SK-N-SH (cell line): ENCODE data around the gene TRUB2. TPM values are rescaled to one million over a fixed set of nuclear protein-coding genes. Genes with fewer than 3 reads are reported as not detected.

ENCODE experiments used
- CTCF ChIA-PET: fragments of 300-600, 350-600 bp; formaldehyde crosslinking; extraction: SDS; loops from one replicate; lab custom pipeline; 2021; lab: Yijun Ruan, JAX
- POLR2A ChIA-PET: fragments of 350-600 bp; sonication (Branson Sonifier 250); formaldehyde crosslinking; extraction: SDS; loops from one replicate; lab custom pipeline; 2020; ENCODE audit warnings: antibody characterized with exemption, inconsistent platforms; lab: Yijun Ruan, JAX
- DNase-seq: peaks from one replicate; pipeline ENCODE4 v3.0.0; 2012
- H2AFZ ChIP-seq: fragments of 200-600 bp; sonication (generic); 2 replicates; pipeline ENCODE4 v1.8.1; 2016; ENCODE audit warnings: antibody characterized with exemption, mild to moderate bottlenecking, low read depth
- H3F3A ChIP-seq: fragments of 200-600 bp; sonication (generic); replicated peaks from 2 replicates; pipeline ENCODE3; 2016; ENCODE audit warnings: antibody characterized with exemption, mild to moderate bottlenecking; ENCODE audit not compliant: insufficient read depth
- H3K27ac ChIP-seq, 2 experiments: fragments of 200-500 bp in 1 of 2; fragments of 200-600 bp in 1 of 2; sonication (Bioruptor generic) in 1 of 2; sonication (generic), shearing (Covaris generic) in 1 of 2; 2 replicates each; pipeline versions ENCODE4 v1.5.1 to v1.6.1; 2014 to 2016; ENCODE audit warnings: low read depth in 2 of 2, inconsistent platforms in 1 of 2, low read length in 1 of 2, mild to moderate bottlenecking in 1 of 2, mixed read lengths in 1 of 2
- H3K27me3 ChIP-seq: fragments of 200-600 bp; sonication (generic), shearing (Covaris generic); 2 replicates; pipeline ENCODE4 v1.6.1; 2016; ENCODE audit warnings: mixed run types; ENCODE audit not compliant: insufficient read depth
- H3K36me3 ChIP-seq, 2 experiments: fragments of 200-500 bp in 1 of 2; fragments of 200-600 bp in 1 of 2; sonication (Bioruptor generic) in 1 of 2; sonication (generic) in 1 of 2; replicated peaks in 1 of 2; 2 replicates each; pipeline versions ENCODE3 to v1.5.1; 2014 to 2016; ENCODE audit warnings: low read length in 1 of 2, mild to moderate bottlenecking in 1 of 2; ENCODE audit not compliant: insufficient read depth in 2 of 2, control insufficient read depth in 1 of 2
- H3K4me1 ChIP-seq, 2 experiments: fragments of 200-500 bp in 1 of 2; fragments of 200-600 bp in 1 of 2; sonication (Bioruptor generic) in 1 of 2; sonication (generic), shearing (Covaris generic) in 1 of 2; 2 replicates each; pipeline versions ENCODE4 v1.5.1 to v1.6.1; 2014 to 2016; ENCODE audit warnings: low read depth in 1 of 2, low read length in 1 of 2, mixed run types in 1 of 2; ENCODE audit not compliant: insufficient read depth in 2 of 2, control insufficient read depth in 1 of 2
- H3K4me2 ChIP-seq: fragments of 200-600 bp; sonication (generic), shearing (Covaris generic); 2 replicates; pipeline ENCODE4 v1.6.1; 2017; ENCODE audit warnings: mixed run types
- H3K4me3 ChIP-seq, 2 experiments: fragments of 200-500 bp in 1 of 2; fragments of 200-600 bp in 1 of 2; sonication (Bioruptor generic) in 1 of 2; sonication (generic), shearing (Covaris generic) in 1 of 2; 2 replicates each; pipeline versions ENCODE4 v1.5.1 to v1.8.1; 2014 to 2016; ENCODE audit warnings: low read depth in 2 of 2, inconsistent platforms in 1 of 2, low read length in 1 of 2, mild to moderate bottlenecking in 1 of 2, mixed read lengths in 1 of 2, moderate library complexity in 1 of 2
- H3K79me2 ChIP-seq: fragments of 200-600 bp; sonication (generic); 2 replicates; pipeline ENCODE4 v1.8.1; 2017; ENCODE audit warnings: mild to moderate bottlenecking; ENCODE audit not compliant: insufficient read depth
- H3K9ac ChIP-seq: fragments of 200-600 bp; sonication (generic); 2 replicates; pipeline ENCODE4 v1.6.1; 2017; ENCODE audit warnings: mixed run types
- H3K9me2 ChIP-seq: fragments of 200-600 bp; sonication (generic); 2 replicates; pipeline ENCODE4 v1.6.1; 2017; ENCODE audit warnings: mixed run types
- H3K9me3 ChIP-seq: fragments of 200-600 bp; sonication (generic); 2 replicates; pipeline ENCODE4 v1.6.1; 2017; ENCODE audit warnings: mixed run types, mild to moderate bottlenecking, moderate library complexity
- H4K20me1 ChIP-seq: fragments of 200-600 bp; sonication (generic); 2 replicates; pipeline ENCODE4 v1.6.1; 2017; ENCODE audit warnings: mild to moderate bottlenecking, mixed run types; ENCODE audit not compliant: insufficient read depth
- CTCF ChIP-seq: fragments of 200-600 bp; sonication (generic); IDR thresholded peaks from 2 replicates; pipeline ENCODE4 v1.6.1; 2017; ENCODE audit warnings: antibody characterized with exemption, mild to moderate bottlenecking, moderate library complexity
- ELF1 ChIP-seq: IDR thresholded peaks from 2 replicates; pipeline ENCODE4 v1.4.0; 2012
- EP300 ChIP-seq, 2 experiments: IDR thresholded peaks; 2 replicates each; pipeline versions ENCODE4 v1.4.0 to v1.6.1; 2012; ENCODE audit warnings: borderline replicate concordance in 1 of 2, low read depth in 1 of 2, low read length in 1 of 2
- FOSL2 ChIP-seq: IDR thresholded peaks from 2 replicates; pipeline ENCODE4 v1.4.0; 2012; ENCODE audit warnings: low read depth, mild to moderate bottlenecking, moderate library complexity, borderline replicate concordance
- FOXJ3 ChIP-seq: sonication (generic); formaldehyde crosslinking; IDR thresholded peaks from 2 replicates; pipeline ENCODE4 v1.5.1; 2020; ENCODE audit warnings: mild to moderate bottlenecking, missing genetic modification reagents
- IRF3 ChIP-seq: fragments of 150-350 bp; IDR thresholded peaks from 2 replicates; pipeline ENCODE4 v1.6.1; 2016; ENCODE audit warnings: mild to moderate bottlenecking, low read depth, low read length
- JUND ChIP-seq: IDR thresholded peaks from 2 replicates; pipeline ENCODE4 v1.4.0; 2012
- MAX ChIP-seq: IDR thresholded peaks from 2 replicates; pipeline ENCODE4 v1.4.0; 2012; ENCODE audit warnings: low read depth
- MXI1 ChIP-seq: IDR thresholded peaks from 2 replicates; pipeline ENCODE4 v1.6.1; 2012; ENCODE audit warnings: mild to moderate bottlenecking, low read depth, low read length, improper control_type of control experiment
- NRF1 ChIP-seq: IDR thresholded peaks from 2 replicates; pipeline ENCODE4 v1.6.1; 2012; ENCODE audit warnings: low read depth, mild to moderate bottlenecking, low read length
- PBX3 ChIP-seq: IDR thresholded peaks from 2 replicates; pipeline ENCODE4; 2012
- RAD21 ChIP-seq: IDR thresholded peaks from 2 replicates; pipeline ENCODE4 v1.6.1; 2012; ENCODE audit warnings: mild to moderate bottlenecking, low read length
- RCOR1 ChIP-seq: fragments of 150-350 bp; IDR thresholded peaks from 2 replicates; pipeline ENCODE4 v1.6.1; 2017; ENCODE audit warnings: antibody characterized with exemption, low read length
- RFX5 ChIP-seq: IDR thresholded peaks from 2 replicates; pipeline ENCODE4 v1.6.1; 2012; ENCODE audit warnings: mild to moderate bottlenecking, improper control_type of control experiment, low read length
- RXRA ChIP-seq: IDR thresholded peaks from 2 replicates; pipeline ENCODE4 v1.4.0; 2012; ENCODE audit warnings: low read depth, mild to moderate bottlenecking, borderline replicate concordance
- SIN3A ChIP-seq: IDR thresholded peaks from 2 replicates; pipeline ENCODE4 v1.6.1; 2012; ENCODE audit warnings: low read depth, mild to moderate bottlenecking, low read length, moderate library complexity, borderline replicate concordance
- SMC3 ChIP-seq: IDR thresholded peaks from 2 replicates; pipeline ENCODE4 v1.6.1; 2012; ENCODE audit warnings: low read depth, low read length, improper control_type of control experiment
- TCF12 ChIP-seq: IDR thresholded peaks from 2 replicates; pipeline ENCODE4 v1.4.0; 2012
- USF2 ChIP-seq: fragments of 150-350 bp; IDR thresholded peaks from 2 replicates; pipeline ENCODE4 v1.6.1; 2017; ENCODE audit warnings: antibody characterized with exemption, low read length, low read depth, borderline replicate concordance
- ZBTB33 ChIP-seq: IDR thresholded peaks from 2 replicates; pipeline ENCODE4 v1.4.0; 2012; ENCODE audit warnings: low read depth, borderline replicate concordance
- WGBS: methylation state at CpG from one replicate; pipeline ENCODE4 v1.1.6; 2017; ENCODE audit warnings: low lambda C conversion rate; 5-methylcytosine and 5-hydroxymethylcytosine counted together
- polyA plus RNA-seq, 3 experiments: library from polyadenylated mRNA; depleted of rRNA; stranded (reverse); fragments of >200 nt; gene quantifications; 2 replicates each; pipeline ENCODE4 v1.2.3, GENCODE V29; 2012

TRUB2 gene
- polyA plus RNA-seq, 1 of the 3 experiments (the other 2 are of a cell fraction), result 18.8 TPM

GRCh38 chr9:128271512-128271911 is 50.7 kb downstream of the TRUB2 start:
- H3K9me2 ChIP-seq, result no peaks in the 10 kb centered on the region
- ChIA-PET CTCF (interaction anchor here (0.6 kb wide), 1 partner anchor 85 kb away, joined by 3 read pairs; no protein-coding TSS in a partner anchor), POLR2A (no interaction called here)
- no peak overlapping the region for H3K4me2 ChIP-seq
- no peak overlapping the region for H3K4me3 ChIP-seq
- WGBS, result 94% methylated on average over 5 of the region's 5 CpGs
- no peaks in the 10 kb centered on the region for H3K27me3 ChIP-seq
- H3K4me1 ChIP-seq, result peaks cover 0 to 10% of the 10 kb centered on the region in 2 experiments; a peak in 1 of 4 replicates
- H2AFZ ChIP-seq, result no peak overlapping the region
- H3K27ac ChIP-seq, result no peak overlapping the region
- no peak for TF ChIP-seq FOSL2
- TF ChIP-seq RCOR1, result no peak
- TF ChIP-seq SMC3, result no peak
- TF ChIP-seq MAX, result no peak
- no peak for TF ChIP-seq ZBTB33
- no peak for TF ChIP-seq PBX3
- no peak for TF ChIP-seq JUND
- TF ChIP-seq EP300 (IDR thresholded peaks at IDR 0.05; ENCODE audit: borderline replicate concordance in 1 of 2, low read depth in 1 of 2, low read length in 1 of 2), result no peak
- no peak for TF ChIP-seq TCF12
- no peak for TF ChIP-seq RXRA
- TF ChIP-seq SIN3A, result no peak
- no peak for TF ChIP-seq FOXJ3 (CRISPR knock-in tag)
- no peak for TF ChIP-seq IRF3
- peaks cover 19% of the 10 kb centered on the region; the same call in 1 of the 2 replicates for H4K20me1 ChIP-seq
- H3K36me3 ChIP-seq, result peaks cover 45 to 52% of the 10 kb centered on the region in 2 experiments
- H3K79me2 ChIP-seq, result peaks cover 45% of the 10 kb centered on the region
- H3K9ac ChIP-seq, result no peak overlapping the region
- H3F3A ChIP-seq, result peaks cover 3% of the 10 kb centered on the region
- DNase-seq, result no peak
- no peaks in the 10 kb centered on the region for H3K9me3 ChIP-seq

GRCh38 chr9:128271112-128271511 is 51.1 kb downstream of the TRUB2 start:
- Histone ChIP-seq H3K27me3 (no peaks in the 10 kb centered on the region), H4K20me1 (peaks cover 19% of the 10 kb centered on the region; the same call in 1 of the 2 replicates), H2AFZ (no peak overlapping the region), H3K36me3 (peaks cover 45 to 56% of the 10 kb centered on the region in 2 experiments), H3K27ac (no peak overlapping the region), H3K4me2 (no peak overlapping the region), H3F3A (peaks cover 3% of the 10 kb centered on the region), H3K79me2 (peaks cover 42% of the 10 kb centered on the region), H3K4me3 (no peak overlapping the region), H3K9ac (no peak overlapping the region), H3K9me3 (no peaks in the 10 kb centered on the region), H3K9me2 (no peaks in the 10 kb centered on the region), H3K4me1 (peaks cover 0 to 10% of the 10 kb centered on the region in 2 experiments; a peak in 1 of 4 replicates)
- ChIA-PET CTCF (no interaction called here), POLR2A (no interaction called here)
- whole genome bisulfite sequencing, result 100% methylated on average over 1 of the region's 3 CpGs
- no peak for DNase-seq
- no peak for TF ChIP-seq MAX
- TF ChIP-seq EP300 (IDR thresholded peaks at IDR 0.05; ENCODE audit: borderline replicate concordance in 1 of 2, low read depth in 1 of 2, low read length in 1 of 2), result no peak
- no peak for TF ChIP-seq USF2
- TF ChIP-seq SMC3, result no peak
- no peak for TF ChIP-seq RFX5
- no peak for TF ChIP-seq MXI1
- TF ChIP-seq CTCF, result no peak
- TF ChIP-seq ELF1, result no peak
- no peak for TF ChIP-seq NRF1
- TF ChIP-seq RAD21, result no peak
